ENCODE results near the gene ARL15. TPM values are rescaled to one million over a fixed set of nuclear protein-coding genes. Genes with fewer than 3 reads are reported as not detected.

Gene ARL15
- total and polyA plus RNA-seq, 2 experiments from 2014 or later = 7.8 to 9.9 TPM

DNA sequence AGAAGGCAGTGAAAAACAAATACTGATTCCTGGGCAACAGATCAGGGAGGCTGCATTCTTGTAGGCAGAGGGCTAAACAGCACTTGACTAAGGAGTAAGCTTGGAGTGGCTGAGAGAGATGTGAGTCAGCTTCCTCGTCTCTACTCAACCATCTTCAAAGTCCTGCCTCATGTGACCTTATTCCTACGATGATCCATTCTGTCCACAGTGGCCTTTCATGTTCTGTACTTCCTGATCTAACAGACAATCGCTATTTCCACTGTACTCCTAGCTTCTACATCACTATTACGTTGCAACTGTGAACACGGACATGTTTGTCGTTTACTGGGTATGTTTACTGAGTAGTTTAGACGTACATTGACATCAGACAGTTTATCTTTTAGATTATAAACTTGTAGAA is 365.4 kb downstream of the ARL15 start:
- H3K4me1 ChIP-seq (ENCODE audit: insufficient read depth) = peaks cover 11% of the 10 kb centered on the region
- H3K9ac ChIP-seq = no peak overlapping the region
- H3K9me2 ChIP-seq (ENCODE audit: insufficient read depth) = no peaks in the 10 kb centered on the region
- no peaks in the 10 kb centered on the region for H3K36me3 ChIP-seq (ENCODE audit: low read depth)
- in situ Hi-C loops (cut with MboI) = no loop called here
- no peaks in the 10 kb centered on the region for H3K27me3 ChIP-seq (replicated peaks; ENCODE audit: insufficient read depth)
- DNase-seq = no peak
- no peak overlapping the region for H2AFZ ChIP-seq
- TF ChIP-seq EZH2phosphoT487 (IDR thresholded peaks at IDR 0.05; ENCODE audit: insufficient read depth, low read depth) (no peak), EZH2 (IDR thresholded peaks at IDR 0.05; ENCODE audit: insufficient read depth, poor library complexity, severe bottlenecking) (no peak)
- H3K27ac ChIP-seq = no peak overlapping the region
- no peaks in the 10 kb centered on the region for H4K20me1 ChIP-seq (ENCODE audit: insufficient read depth)
- H3K79me2 ChIP-seq (ENCODE audit: insufficient read depth) = no peaks in the 10 kb centered on the region
- no peak overlapping the region for H3K4me2 ChIP-seq (ENCODE audit: unreplicated experiment)
- WGBS, 2 experiments (ENCODE audit: low coverage in 1 of 2, low lambda C conversion rate in 2 of 2, missing lambda C conversion rate in 2 of 2) = 89 to 93% methylated on average over 7 of the region's 7 CpGs
- no peak overlapping the region for H3K4me3 ChIP-seq
- no peaks in the 10 kb centered on the region for H3K9me3 ChIP-seq (ENCODE audit: low read depth)
- H3F3A ChIP-seq (ENCODE audit: insufficient read depth) = no peaks in the 10 kb centered on the region

DNA sequence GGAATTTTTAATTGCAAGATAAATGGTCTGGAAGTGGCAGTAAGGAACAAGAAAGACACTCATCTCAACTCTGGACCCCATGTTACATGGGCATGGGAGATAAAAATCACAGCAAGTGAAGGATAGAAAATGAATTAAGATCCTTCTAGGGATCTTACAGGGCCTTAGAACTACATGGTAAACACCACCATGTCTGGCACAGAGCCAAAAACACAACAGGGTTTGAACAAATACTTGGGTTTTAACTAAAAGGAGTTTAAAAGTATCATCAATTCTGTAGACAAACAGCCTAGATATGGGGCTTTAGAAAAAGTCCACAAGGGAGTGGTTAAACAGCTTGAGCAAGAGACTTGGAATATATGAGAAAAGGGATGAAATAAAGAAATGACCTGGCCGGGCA is 366.4 kb downstream of the ARL15 start:
- WGBS, 2 experiments (ENCODE audit: low coverage in 1 of 2, low lambda C conversion rate in 2 of 2, missing lambda C conversion rate in 2 of 2) = 100% methylated on average over 1 of the region's 1 CpG
- TF ChIP-seq EZH2 (IDR thresholded peaks at IDR 0.05; ENCODE audit: insufficient read depth, poor library complexity, severe bottlenecking) = no peak
- no peak for TF ChIP-seq EZH2phosphoT487 (IDR thresholded peaks at IDR 0.05; ENCODE audit: insufficient read depth, low read depth)
- Histone ChIP-seq H4K20me1 (ENCODE audit: insufficient read depth) (no peaks in the 10 kb centered on the region), H3K4me2 (ENCODE audit: unreplicated experiment) (no peak overlapping the region), H2AFZ (no peak overlapping the region), H3K79me2 (ENCODE audit: insufficient read depth) (no peaks in the 10 kb centered on the region), H3K9me3 (ENCODE audit: low read depth) (no peaks in the 10 kb centered on the region), H3K36me3 (ENCODE audit: low read depth) (no peaks in the 10 kb centered on the region), H3K4me1 (ENCODE audit: insufficient read depth) (peaks cover 11% of the 10 kb centered on the region), H3K27me3 (replicated peaks; ENCODE audit: insufficient read depth) (no peaks in the 10 kb centered on the region), H3K4me3 (no peak overlapping the region), H3F3A (ENCODE audit: insufficient read depth) (no peaks in the 10 kb centered on the region), H3K9me2 (ENCODE audit: insufficient read depth) (no peaks in the 10 kb centered on the region), H3K27ac (no peak overlapping the region), H3K9ac (no peak overlapping the region)
- in situ Hi-C loops (cut with MboI) = no loop called here
- DNase-seq = no peak

DNA sequence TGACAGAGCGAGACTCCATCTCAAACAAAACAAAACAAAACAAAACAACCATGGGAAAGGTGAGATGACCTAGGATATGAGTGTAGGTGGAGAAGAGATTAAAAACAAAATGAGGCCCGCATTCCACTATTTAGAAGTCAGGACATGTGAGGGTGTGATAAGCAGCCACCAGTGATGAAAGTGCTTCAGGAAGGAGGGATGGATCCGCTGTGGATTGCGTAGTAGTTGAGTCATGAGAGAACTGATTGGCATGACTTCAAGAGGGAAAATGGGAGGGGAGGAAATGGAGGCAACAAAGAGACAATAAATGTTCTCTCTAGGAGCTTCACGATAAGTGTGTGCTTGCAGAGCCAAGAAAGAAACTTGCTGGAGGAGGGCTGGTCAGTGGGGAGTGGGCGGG is 367.6 kb downstream of the ARL15 start:
- peak; percentile 28 for DNase-seq
- Histone ChIP-seq H3K9ac (no peak overlapping the region), H3K9me2 (ENCODE audit: insufficient read depth) (no peaks in the 10 kb centered on the region), H3K4me3 (no peak overlapping the region), H3K36me3 (ENCODE audit: low read depth) (no peaks in the 10 kb centered on the region), H3K27me3 (replicated peaks; ENCODE audit: insufficient read depth) (no peaks in the 10 kb centered on the region), H3F3A (ENCODE audit: insufficient read depth) (no peaks in the 10 kb centered on the region), H3K4me2 (ENCODE audit: unreplicated experiment) (no peak overlapping the region), H3K4me1 (ENCODE audit: insufficient read depth) (peaks cover 11% of the 10 kb centered on the region), H3K79me2 (ENCODE audit: insufficient read depth) (no peaks in the 10 kb centered on the region), H2AFZ (no peak overlapping the region), H4K20me1 (ENCODE audit: insufficient read depth) (no peaks in the 10 kb centered on the region), H3K27ac (no peak overlapping the region), H3K9me3 (ENCODE audit: low read depth) (no peaks in the 10 kb centered on the region)
- WGBS, 2 experiments (ENCODE audit: low coverage in 1 of 2, low lambda C conversion rate in 2 of 2, missing lambda C conversion rate in 2 of 2) = 87 to 93% methylated on average over 6 of the region's 6 CpGs
- TF ChIP-seq EZH2 (IDR thresholded peaks at IDR 0.05; ENCODE audit: insufficient read depth, poor library complexity, severe bottlenecking) = no peak
- in situ Hi-C loops (cut with MboI) = no loop called here

DNA sequence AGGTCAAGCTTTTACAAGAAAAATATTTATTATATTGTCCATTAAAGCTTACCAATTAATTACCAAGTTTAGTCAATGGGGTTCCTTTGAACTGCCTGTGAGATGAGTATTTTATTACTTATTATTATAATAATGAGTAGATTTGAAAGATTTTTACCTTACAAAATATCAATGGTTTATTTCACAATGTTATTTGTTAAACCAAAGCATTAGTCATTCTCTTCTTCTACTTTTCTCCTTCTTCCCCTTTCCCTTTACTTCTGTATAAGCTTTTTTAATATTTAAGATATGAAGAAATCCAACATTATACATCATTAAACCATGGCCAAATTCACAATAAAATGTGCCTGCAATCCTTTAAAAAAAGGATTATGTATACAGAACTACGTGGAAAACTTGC is 369.5 kb downstream of the ARL15 start:
- H3K4me2 ChIP-seq (ENCODE audit: unreplicated experiment) = no peak overlapping the region
- H3K4me1 ChIP-seq (ENCODE audit: insufficient read depth) = peaks cover 24% of the 10 kb centered on the region
- no peaks in the 10 kb centered on the region for H4K20me1 ChIP-seq (ENCODE audit: insufficient read depth)
- peaks cover 9% of the 10 kb centered on the region; the same call in 1 of the 2 replicates for H3F3A ChIP-seq (ENCODE audit: insufficient read depth)
- H3K9me3 ChIP-seq (ENCODE audit: low read depth) = no peaks in the 10 kb centered on the region
- DNase-seq = peak; percentile 40
- H3K27ac ChIP-seq = no peak overlapping the region
- in situ Hi-C loops (cut with MboI) = no loop called here
- no peak overlapping the region for H3K9ac ChIP-seq
- no peaks in the 10 kb centered on the region for H3K79me2 ChIP-seq (ENCODE audit: insufficient read depth)
- H2AFZ ChIP-seq = no peak overlapping the region
- no peaks in the 10 kb centered on the region for H3K27me3 ChIP-seq (replicated peaks; ENCODE audit: insufficient read depth)
- TF ChIP-seq EZH2phosphoT487 (IDR thresholded peaks at IDR 0.05; ENCODE audit: insufficient read depth, low read depth) (no peak), EZH2 (IDR thresholded peaks at IDR 0.05; ENCODE audit: insufficient read depth, poor library complexity, severe bottlenecking) (no peak)
- no peaks in the 10 kb centered on the region for H3K9me2 ChIP-seq (ENCODE audit: insufficient read depth)
- WGBS, 2 experiments (ENCODE audit: low coverage in 1 of 2, low lambda C conversion rate in 2 of 2, missing lambda C conversion rate in 2 of 2) = 79 to 89% methylated on average over 1 of the region's 1 CpG
- H3K36me3 ChIP-seq (ENCODE audit: low read depth) = no peaks in the 10 kb centered on the region
- no peak overlapping the region for H3K4me3 ChIP-seq

DNA sequence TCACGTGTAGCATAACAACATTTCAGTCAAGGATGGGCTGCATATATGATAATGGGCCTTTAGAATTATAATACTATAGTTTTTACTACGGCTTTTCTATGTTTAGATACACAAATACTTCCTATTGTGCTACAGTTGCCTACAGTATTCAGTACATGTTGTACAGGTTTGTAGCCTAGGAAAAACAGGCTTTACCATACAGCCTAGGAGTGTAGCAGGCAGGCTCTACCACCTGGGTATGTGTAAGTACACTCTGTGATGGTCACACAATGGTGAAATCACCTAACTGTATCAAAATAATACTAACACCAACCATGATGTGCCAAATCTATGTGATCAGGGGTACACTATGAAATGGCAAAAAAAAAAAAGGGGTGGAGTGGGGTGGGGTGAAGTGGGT is 372.9 kb downstream of the ARL15 start:
- Histone ChIP-seq H3F3A (ENCODE audit: insufficient read depth) (peaks cover 19% of the 10 kb centered on the region; the same call in 1 of the 2 replicates), H3K4me2 (ENCODE audit: unreplicated experiment) (no peak overlapping the region), H3K27me3 (replicated peaks; ENCODE audit: insufficient read depth) (no peaks in the 10 kb centered on the region), H3K9me3 (ENCODE audit: low read depth) (no peaks in the 10 kb centered on the region), H3K79me2 (ENCODE audit: insufficient read depth) (no peaks in the 10 kb centered on the region), H4K20me1 (ENCODE audit: insufficient read depth) (no peaks in the 10 kb centered on the region), H2AFZ (no peak overlapping the region), H3K36me3 (ENCODE audit: low read depth) (no peaks in the 10 kb centered on the region), H3K9ac (no peak overlapping the region), H3K4me3 (no peak overlapping the region), H3K27ac (no peak overlapping the region), H3K4me1 (ENCODE audit: insufficient read depth) (peaks cover 39% of the 10 kb centered on the region), H3K9me2 (ENCODE audit: insufficient read depth) (no peaks in the 10 kb centered on the region)
- in situ Hi-C loops (cut with MboI) = no loop called here
- DNase-seq = no peak
- TF ChIP-seq EZH2phosphoT487 (IDR thresholded peaks at IDR 0.05; ENCODE audit: insufficient read depth, low read depth) (no peak), EZH2 (IDR thresholded peaks at IDR 0.05; ENCODE audit: insufficient read depth, poor library complexity, severe bottlenecking) (no peak)
- 92 to 95% methylated on average over 2 of the region's 2 CpGs for WGBS, 2 experiments (ENCODE audit: low coverage in 1 of 2, low lambda C conversion rate in 2 of 2, missing lambda C conversion rate in 2 of 2)
